Neural cell (in vitro differentiated cells): Measurements from ENCODE around the gene STK17B.

Experiments
- CTCF ChIP-seq: fragments of 450-650 bp; IDR thresholded peaks from 2 replicates; pipeline ENCODE4 v1.5.1; 2014; ENCODE audit warnings: antibody characterized with exemption, mild to moderate bottlenecking, moderate library complexity; ENCODE audit not compliant: poor library complexity, severe bottlenecking
- EZH2 ChIP-seq: fragments of 200-600, 300-800 bp; shearing (Covaris generic), sonication (generic); IDR thresholded peaks from 2 replicates; pipeline ENCODE4 v1.6.1; 2014; ENCODE audit warnings: antibody characterized with exemption, low read length, borderline replicate concordance, mild to moderate bottlenecking; ENCODE audit not compliant: insufficient read depth, poor library complexity, severe bottlenecking
- RAD21 ChIP-seq: fragments of 450-650 bp; conservative IDR thresholded peaks from 2 replicates; pipeline ENCODE4 v1.6.1; 2014; ENCODE audit warnings: antibody characterized with exemption, mild to moderate bottlenecking, moderate library complexity
- TAF1 ChIP-seq: IDR thresholded peaks from 2 replicates; pipeline ENCODE4 v1.6.1; 2012; ENCODE audit warnings: low read depth

GRCh38 chr2:196160101-196160500, 11.3 kb downstream of the STK17B start:
- TF ChIP-seq EZH2: no peak
- no peak for TF ChIP-seq RAD21
- no peak for TF ChIP-seq CTCF
- no peak for TF ChIP-seq TAF1
